ENCODE measurements around the gene LRRC4C. TPM values are rescaled to one million over a fixed set of nuclear protein-coding genes. Genes with fewer than 3 reads are reported as not detected.

The LRRC4C gene
- total and polyA plus RNA-seq, 4 donors = 0.10 to 0.93 (median 0.30) TPM

DNA sequence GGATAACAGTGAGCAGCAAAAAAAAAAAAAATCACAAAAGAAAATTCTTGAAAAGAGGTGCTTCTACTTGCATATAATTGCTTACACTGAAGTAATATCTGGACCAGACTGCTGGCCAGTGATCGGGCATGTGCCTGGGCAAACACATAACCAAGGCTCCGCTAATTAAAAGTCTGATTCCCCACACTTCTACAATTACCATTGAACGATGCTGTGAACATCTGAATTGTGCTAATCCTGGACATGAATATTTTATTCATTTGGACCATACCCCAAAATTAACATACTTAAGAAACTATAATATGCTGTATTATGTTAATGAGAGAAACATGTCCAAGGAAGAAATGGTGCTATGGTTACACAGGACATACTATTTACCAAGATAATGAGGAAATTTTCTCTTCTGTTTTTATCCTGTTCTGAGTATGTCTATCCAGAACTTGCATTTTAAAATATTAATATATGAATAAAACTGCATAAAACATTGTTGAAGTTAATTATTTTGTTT is 69.8 kb downstream of the LRRC4C start:
- Histone ChIP-seq H3K36me3 (ENCODE audit: control insufficient read depth in 4 of 4, insufficient read depth in 3 of 4, low read depth in 1 of 4, low read length in 3 of 4) (no peaks in the 10 kb centered on the region), H3K9ac (ENCODE audit: low read depth in 1 of 2, low read length in 2 of 2) (no peak overlapping the region), H3K27ac (ENCODE audit: low read depth in 1 of 2, low read length in 2 of 2) (no peak overlapping the region), H3K4me3 (ENCODE audit: low read depth in 1 of 3, low read length in 3 of 3) (no peak overlapping the region), H3K9me3 (ENCODE audit: control insufficient read depth in 4 of 4, low read length in 3 of 4) (no peaks in the 10 kb centered on the region), H3K27me3 (ENCODE audit: control insufficient read depth in 4 of 4, insufficient read depth in 4 of 4, low read length in 3 of 4) (no peaks in the 10 kb centered on the region), H3K4me1 (ENCODE audit: control insufficient read depth in 4 of 4, insufficient read depth in 4 of 4, low read length in 3 of 4) (no peaks in the 10 kb centered on the region)
- no peak for TF ChIP-seq SP1 (IDR thresholded peaks at IDR 0.05)
- TF ChIP-seq JUND (IDR thresholded peaks at IDR 0.05) = no peak
- no peak for TF ChIP-seq FOXA1 (IDR thresholded peaks at IDR 0.05)
- no peak for TF ChIP-seq GABPA (IDR thresholded peaks at IDR 0.05 in 1 of 2, conservative IDR thresholded peaks at IDR 0.05 in 1 of 2)
- no peak for TF ChIP-seq TAF1 (conservative IDR thresholded peaks at IDR 0.05)
- TF ChIP-seq, protein P1, sequence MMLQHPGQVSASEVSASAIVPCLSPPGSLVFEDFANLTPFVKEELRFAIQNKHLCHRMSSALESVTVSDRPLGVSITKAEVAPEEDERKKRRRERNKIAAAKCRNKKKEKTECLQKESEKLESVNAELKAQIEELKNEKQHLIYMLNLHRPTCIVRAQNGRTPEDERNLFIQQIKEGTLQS (IDR thresholded peaks at IDR 0.05) = no peak
- TF ChIP-seq, protein P2, sequence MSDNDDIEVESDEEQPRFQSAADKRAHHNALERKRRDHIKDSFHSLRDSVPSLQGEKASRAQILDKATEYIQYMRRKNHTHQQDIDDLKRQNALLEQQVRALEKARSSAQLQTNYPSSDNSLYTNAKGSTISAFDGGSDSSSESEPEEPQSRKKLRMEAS (IDR thresholded peaks at IDR 0.05) = no peak
- TF ChIP-seq EGR1 (IDR thresholded peaks at IDR 0.05; ENCODE audit: low read depth in 2 of 2) = no peak
- no peak for TF ChIP-seq NR2F2 (IDR thresholded peaks at IDR 0.05)
- no peak for TF ChIP-seq HNF4A (conservative IDR thresholded peaks at IDR 0.05)
- TF ChIP-seq HNF4G (IDR thresholded peaks at IDR 0.05) = no peak
- TF ChIP-seq, protein P3, sequence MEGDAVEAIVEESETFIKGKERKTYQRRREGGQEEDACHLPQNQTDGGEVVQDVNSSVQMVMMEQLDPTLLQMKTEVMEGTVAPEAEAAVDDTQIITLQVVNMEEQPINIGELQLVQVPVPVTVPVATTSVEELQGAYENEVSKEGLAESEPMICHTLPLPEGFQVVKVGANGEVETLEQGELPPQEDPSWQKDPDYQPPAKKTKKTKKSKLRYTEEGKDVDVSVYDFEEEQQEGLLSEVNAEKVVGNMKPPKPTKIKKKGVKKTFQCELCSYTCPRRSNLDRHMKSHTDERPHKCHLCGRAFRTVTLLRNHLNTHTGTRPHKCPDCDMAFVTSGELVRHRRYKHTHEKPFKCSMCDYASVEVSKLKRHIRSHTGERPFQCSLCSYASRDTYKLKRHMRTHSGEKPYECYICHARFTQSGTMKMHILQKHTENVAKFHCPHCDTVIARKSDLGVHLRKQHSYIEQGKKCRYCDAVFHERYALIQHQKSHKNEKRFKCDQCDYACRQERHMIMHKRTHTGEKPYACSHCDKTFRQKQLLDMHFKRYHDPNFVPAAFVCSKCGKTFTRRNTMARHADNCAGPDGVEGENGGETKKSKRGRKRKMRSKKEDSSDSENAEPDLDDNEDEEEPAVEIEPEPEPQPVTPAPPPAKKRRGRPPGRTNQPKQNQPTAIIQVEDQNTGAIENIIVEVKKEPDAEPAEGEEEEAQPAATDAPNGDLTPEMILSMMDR (IDR thresholded peaks at IDR 0.05; ENCODE audit: low read depth, low read length, missing input control) = no peak
- no peak for TF ChIP-seq RAD21 (IDR thresholded peaks at IDR 0.05)
- TF ChIP-seq RXRA (IDR thresholded peaks at IDR 0.05) = no peak
- TF ChIP-seq YY1 (IDR thresholded peaks at IDR 0.05) = no peak
- TF ChIP-seq FOXA2 (IDR thresholded peaks at IDR 0.05) = no peak
- TF ChIP-seq, protein P4, sequence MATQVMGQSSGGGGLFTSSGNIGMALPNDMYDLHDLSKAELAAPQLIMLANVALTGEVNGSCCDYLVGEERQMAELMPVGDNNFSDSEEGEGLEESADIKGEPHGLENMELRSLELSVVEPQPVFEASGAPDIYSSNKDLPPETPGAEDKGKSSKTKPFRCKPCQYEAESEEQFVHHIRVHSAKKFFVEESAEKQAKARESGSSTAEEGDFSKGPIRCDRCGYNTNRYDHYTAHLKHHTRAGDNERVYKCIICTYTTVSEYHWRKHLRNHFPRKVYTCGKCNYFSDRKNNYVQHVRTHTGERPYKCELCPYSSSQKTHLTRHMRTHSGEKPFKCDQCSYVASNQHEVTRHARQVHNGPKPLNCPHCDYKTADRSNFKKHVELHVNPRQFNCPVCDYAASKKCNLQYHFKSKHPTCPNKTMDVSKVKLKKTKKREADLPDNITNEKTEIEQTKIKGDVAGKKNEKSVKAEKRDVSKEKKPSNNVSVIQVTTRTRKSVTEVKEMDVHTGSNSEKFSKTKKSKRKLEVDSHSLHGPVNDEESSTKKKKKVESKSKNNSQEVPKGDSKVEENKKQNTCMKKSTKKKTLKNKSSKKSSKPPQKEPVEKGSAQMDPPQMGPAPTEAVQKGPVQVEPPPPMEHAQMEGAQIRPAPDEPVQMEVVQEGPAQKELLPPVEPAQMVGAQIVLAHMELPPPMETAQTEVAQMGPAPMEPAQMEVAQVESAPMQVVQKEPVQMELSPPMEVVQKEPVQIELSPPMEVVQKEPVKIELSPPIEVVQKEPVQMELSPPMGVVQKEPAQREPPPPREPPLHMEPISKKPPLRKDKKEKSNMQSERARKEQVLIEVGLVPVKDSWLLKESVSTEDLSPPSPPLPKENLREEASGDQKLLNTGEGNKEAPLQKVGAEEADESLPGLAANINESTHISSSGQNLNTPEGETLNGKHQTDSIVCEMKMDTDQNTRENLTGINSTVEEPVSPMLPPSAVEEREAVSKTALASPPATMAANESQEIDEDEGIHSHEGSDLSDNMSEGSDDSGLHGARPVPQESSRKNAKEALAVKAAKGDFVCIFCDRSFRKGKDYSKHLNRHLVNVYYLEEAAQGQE (IDR thresholded peaks at IDR 0.05) = no peak
- TF ChIP-seq, protein P5, sequence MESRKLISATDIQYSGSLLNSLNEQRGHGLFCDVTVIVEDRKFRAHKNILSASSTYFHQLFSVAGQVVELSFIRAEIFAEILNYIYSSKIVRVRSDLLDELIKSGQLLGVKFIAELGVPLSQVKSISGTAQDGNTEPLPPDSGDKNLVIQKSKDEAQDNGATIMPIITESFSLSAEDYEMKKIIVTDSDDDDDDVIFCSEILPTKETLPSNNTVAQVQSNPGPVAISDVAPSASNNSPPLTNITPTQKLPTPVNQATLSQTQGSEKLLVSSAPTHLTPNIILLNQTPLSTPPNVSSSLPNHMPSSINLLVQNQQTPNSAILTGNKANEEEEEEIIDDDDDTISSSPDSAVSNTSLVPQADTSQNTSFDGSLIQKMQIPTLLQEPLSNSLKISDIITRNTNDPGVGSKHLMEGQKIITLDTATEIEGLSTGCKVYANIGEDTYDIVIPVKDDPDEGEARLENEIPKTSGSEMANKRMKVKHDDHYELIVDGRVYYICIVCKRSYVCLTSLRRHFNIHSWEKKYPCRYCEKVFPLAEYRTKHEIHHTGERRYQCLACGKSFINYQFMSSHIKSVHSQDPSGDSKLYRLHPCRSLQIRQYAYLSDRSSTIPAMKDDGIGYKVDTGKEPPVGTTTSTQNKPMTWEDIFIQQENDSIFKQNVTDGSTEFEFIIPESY (IDR thresholded peaks at IDR 0.05) = no peak
- 93% methylated on average over 3 of the region's 3 CpGs for WGBS
- DNase-seq (ENCODE audit: low spot score) = no peak

Data from liver (tissue), 9 donors.